Heart left ventricle (tissue), 13 donors: ENCODE measurements around the gene LRRC46.

Experiments
- POLR2A ChIP-seq, 2 donors: fragments of 450-650 bp; IDR thresholded peaks; one replicate each; pipeline ENCODE4 v1.6.1; 2017; ENCODE audit warnings: antibody characterized with exemption in 2 of 2, mild to moderate bottlenecking in 2 of 2, moderate library complexity in 2 of 2
- TF ChIP-seq, protein P1 (sequence below), 12 donors: fragments of 200-600 bp; sonication (generic) in 4 of 12; IDR thresholded peaks; one replicate each; pipeline versions ENCODE4 v1.5.0 to v1.8.0; 2018 to 2022; ENCODE audit warnings: antibody characterized with exemption in 12 of 12, mild to moderate bottlenecking in 5 of 12
- donor health status: ischemic (EF 13 %, LVEDD 7.1; RV severe dilation, severe dysfunction).
- donor health status: DM: no; HTN: yes; CAD: no.
- donor health status: DM: no; HTN: no; CAD: no.
- donor health status: ischemic (EF 25% LVEDD 6.9; RV normal size, moderate dysfunction).
- donor health status: ischemic (EF 25% LVEDD 5.7; RV mildly dilated, moderate dysfunction).
- donor health status: ischemic (EF 35%, LVEDD 5.7; RV mildly dilated, moderate dysfunction).
- donor health status: nonischemic (EF 11% LVEDD 7.7; RV severe dilation, severe dysfunction).
- donor health status: DM: yes; HTN: yes; CAD: no.
- donor health status: PGD.
- donor health status: ischemic (EF 29% LVEDD 5.4; RV normal size, mild dysfunction).
- donor health status: nonischemic (EF 23%, LVEDD 6.1; RV moderate dilation, normal function).

DNA sequence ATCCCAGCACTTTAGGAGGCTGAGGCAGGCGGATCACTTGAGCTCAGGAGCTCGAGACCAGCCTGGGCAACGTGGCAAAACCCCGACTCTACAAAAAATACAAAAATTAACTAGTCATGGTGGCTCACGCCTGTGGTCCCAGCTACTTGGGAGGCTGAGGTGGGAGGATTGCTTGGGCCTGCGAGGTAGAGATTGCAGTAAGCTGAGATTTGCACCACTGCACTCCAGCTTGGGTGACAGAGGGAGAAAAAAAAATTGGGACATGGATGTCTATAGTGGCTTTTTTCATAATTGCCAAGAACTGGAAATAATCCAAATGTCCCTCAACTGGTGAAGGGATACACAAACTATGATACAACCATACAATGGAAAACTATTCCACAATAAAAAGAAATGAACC is 38.5 kb upstream of the LRRC46 start:
- TF ChIP-seq, protein P1, sequence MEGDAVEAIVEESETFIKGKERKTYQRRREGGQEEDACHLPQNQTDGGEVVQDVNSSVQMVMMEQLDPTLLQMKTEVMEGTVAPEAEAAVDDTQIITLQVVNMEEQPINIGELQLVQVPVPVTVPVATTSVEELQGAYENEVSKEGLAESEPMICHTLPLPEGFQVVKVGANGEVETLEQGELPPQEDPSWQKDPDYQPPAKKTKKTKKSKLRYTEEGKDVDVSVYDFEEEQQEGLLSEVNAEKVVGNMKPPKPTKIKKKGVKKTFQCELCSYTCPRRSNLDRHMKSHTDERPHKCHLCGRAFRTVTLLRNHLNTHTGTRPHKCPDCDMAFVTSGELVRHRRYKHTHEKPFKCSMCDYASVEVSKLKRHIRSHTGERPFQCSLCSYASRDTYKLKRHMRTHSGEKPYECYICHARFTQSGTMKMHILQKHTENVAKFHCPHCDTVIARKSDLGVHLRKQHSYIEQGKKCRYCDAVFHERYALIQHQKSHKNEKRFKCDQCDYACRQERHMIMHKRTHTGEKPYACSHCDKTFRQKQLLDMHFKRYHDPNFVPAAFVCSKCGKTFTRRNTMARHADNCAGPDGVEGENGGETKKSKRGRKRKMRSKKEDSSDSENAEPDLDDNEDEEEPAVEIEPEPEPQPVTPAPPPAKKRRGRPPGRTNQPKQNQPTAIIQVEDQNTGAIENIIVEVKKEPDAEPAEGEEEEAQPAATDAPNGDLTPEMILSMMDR (IDR thresholded peaks at IDR 0.05), result no peak
- no peak for TF ChIP-seq POLR2A (IDR thresholded peaks at IDR 0.05)
